Nephron (organoid): ENCODE data around the gene KIF6.

Source experiments
- H3K27ac Mint-ChIP-seq, 3 experiments: 2 replicates each; pipeline ENCODE4 v1.8.0; 2020; ENCODE audit warnings: mixed read lengths in 3 of 3, mild to moderate bottlenecking in 2 of 3, moderate library complexity in 1 of 3
- H3K27me3 Mint-ChIP-seq: 2 replicates; pipeline ENCODE4 v1.8.0; 2021; ENCODE audit warnings: low read depth, mild to moderate bottlenecking, moderate library complexity, mixed read lengths
- H3K36me3 Mint-ChIP-seq: 2 replicates; pipeline ENCODE4 v1.8.0; 2020; ENCODE audit warnings: low read depth, mixed read lengths
- H3K4me1 Mint-ChIP-seq: 2 replicates; pipeline ENCODE4 v1.8.0; 2020; ENCODE audit warnings: mixed read lengths
- H3K4me3 Mint-ChIP-seq, 3 experiments: 2 replicates each; pipeline ENCODE4 v1.8.0; 2020; ENCODE audit warnings: mild to moderate bottlenecking in 3 of 3, mixed read lengths in 3 of 3, moderate library complexity in 2 of 3
- H3K9me3 Mint-ChIP-seq: 2 replicates; pipeline ENCODE4 v1.8.0; 2020; ENCODE audit warnings: mixed read lengths
- CTCF ChIP-seq, 3 experiments: fragments of 200-600 bp; sonication (generic); IDR thresholded peaks; one replicate each; pipeline ENCODE4 v1.5.0; 2021; ENCODE audit warnings: antibody characterized with exemption in 3 of 3; ENCODE audit not compliant: unreplicated experiment in 3 of 3

Gene KIF6

GRCh38 chr6:39339868-39340550 is 385.2 kb downstream of the KIF6 start:
- H3K27ac Mint-ChIP-seq, result peak overlapping the region in 2 of 3 experiments; percentile 35 to 85
- H3K9me3 Mint-ChIP-seq, result no peaks in the 10 kb centered on the region
- H3K27me3 Mint-ChIP-seq, result peaks cover 21% of the 10 kb centered on the region
- peaks cover 27% of the 10 kb centered on the region for H3K4me1 Mint-ChIP-seq
- no peaks in the 10 kb centered on the region for H3K36me3 Mint-ChIP-seq
- H3K4me3 Mint-ChIP-seq, result peak overlapping the region in 1 of 3 experiments; percentile 40
- TF ChIP-seq CTCF (IDR thresholded peaks at IDR 0.05; ENCODE audit: unreplicated experiment in 3 of 3), result no peak

GRCh38 chr6:39339096-39339867 is 385.9 kb downstream of the KIF6 start:
- Mint-ChIP-seq H3K4me1 (peaks cover 20% of the 10 kb centered on the region), H3K27me3 (peaks cover 23% of the 10 kb centered on the region), H3K27ac (peak overlapping the region in 2 of 3 experiments; percentile 35 to 85), H3K4me3 (no peak overlapping the region), H3K36me3 (no peaks in the 10 kb centered on the region), H3K9me3 (no peaks in the 10 kb centered on the region)
- no peak for TF ChIP-seq CTCF (IDR thresholded peaks at IDR 0.05; ENCODE audit: unreplicated experiment in 3 of 3)

- peaks cover 25% of the 10 kb centered on the region for H3K27me3 Mint-ChIP-seq
- peak overlapping the region in 1 of 3 experiments; percentile 24 for H3K27ac Mint-ChIP-seq
- TF ChIP-seq CTCF (IDR thresholded peaks at IDR 0.05; ENCODE audit: unreplicated experiment in 3 of 3), result no peak
- H3K9me3 Mint-ChIP-seq, result no peaks in the 10 kb centered on the region
- H3K4me1 Mint-ChIP-seq, result peaks cover 13% of the 10 kb centered on the region
- no peak overlapping the region for H3K4me3 Mint-ChIP-seq
- no peaks in the 10 kb centered on the region for H3K36me3 Mint-ChIP-seq
These were observed 386.8 kb downstream of the KIF6 start for GRCh38 chr6:39338397-39338796.

GRCh38 chr6:39335780-39336545 is 389.2 kb downstream of the KIF6 start:
- Mint-ChIP-seq H3K27ac (no peak overlapping the region), H3K27me3 (peaks cover 47% of the 10 kb centered on the region), H3K9me3 (no peaks in the 10 kb centered on the region), H3K4me1 (peaks cover 7% of the 10 kb centered on the region), H3K36me3 (no peaks in the 10 kb centered on the region), H3K4me3 (no peak overlapping the region)
- no peak for TF ChIP-seq CTCF (IDR thresholded peaks at IDR 0.05; ENCODE audit: unreplicated experiment in 3 of 3)

- H3K27ac Mint-ChIP-seq, result no peak overlapping the region
- H3K9me3 Mint-ChIP-seq, result no peaks in the 10 kb centered on the region
- no peaks in the 10 kb centered on the region for H3K36me3 Mint-ChIP-seq
- peaks cover 55% of the 10 kb centered on the region for H3K27me3 Mint-ChIP-seq
- H3K4me1 Mint-ChIP-seq, result peaks cover 7% of the 10 kb centered on the region
- no peak overlapping the region for H3K4me3 Mint-ChIP-seq
- no peak for TF ChIP-seq CTCF (IDR thresholded peaks at IDR 0.05; ENCODE audit: unreplicated experiment in 3 of 3)
These were observed 391.4 kb downstream of the KIF6 start for GRCh38 chr6:39333644-39334438.
